GM12865 (cell line): ENCODE results near the gene TECTB.

ENCODE experiments used
- DNase-seq: peaks from one replicate; pipeline ENCODE4 v3.0.0; 2010; ENCODE audit warnings: low read depth
- H3K4me3 ChIP-seq: 2 replicates; pipeline ENCODE4 v1.5.1; 2011; ENCODE audit warnings: mild to moderate bottlenecking, low read depth, low read length, control low read depth
- TF ChIP-seq, protein P1 (sequence below): IDR thresholded peaks from 2 replicates; pipeline ENCODE4 v1.5.1; 2011; ENCODE audit warnings: low read length, control low read depth, low read depth, inconsistent platforms; ENCODE audit not compliant: insufficient read depth; ENCODE audit errors: missing control alignments

Gene TECTB

DNA sequence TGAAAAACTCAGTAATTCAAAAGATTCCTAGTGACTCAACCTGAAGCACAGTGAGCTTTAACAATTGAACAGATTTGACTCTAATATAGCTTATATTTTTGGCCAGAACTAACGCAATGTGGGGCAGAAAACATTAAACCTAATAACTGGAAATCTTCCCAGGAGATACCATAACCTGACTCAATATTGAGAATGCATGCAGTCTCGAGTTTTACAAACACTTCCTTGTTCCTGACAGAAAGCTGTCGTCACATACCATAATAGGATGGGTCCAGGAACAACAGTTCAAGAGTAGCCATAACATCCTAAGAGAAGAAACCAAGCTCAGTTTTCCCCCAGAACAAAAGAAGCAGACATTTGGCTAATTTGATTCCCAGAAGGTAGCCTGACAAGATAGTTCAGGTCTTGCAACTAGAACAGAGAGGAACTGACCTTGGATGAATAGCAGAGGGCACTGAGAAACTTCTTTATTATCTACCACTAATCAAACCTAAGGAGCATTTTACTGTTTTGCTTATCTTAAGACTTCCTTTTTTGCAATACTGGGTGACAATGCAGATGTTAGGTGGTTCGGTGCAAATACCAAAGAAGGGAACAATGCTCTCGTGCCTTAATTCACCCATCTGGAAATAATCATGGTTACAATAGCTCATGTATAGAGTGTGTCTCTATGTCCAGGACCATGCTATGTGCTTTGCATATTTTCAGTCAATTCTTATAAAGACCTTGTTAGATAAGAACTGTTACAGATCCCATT, 52.1 kb downstream of the TECTB start:
- TF ChIP-seq, protein P1, sequence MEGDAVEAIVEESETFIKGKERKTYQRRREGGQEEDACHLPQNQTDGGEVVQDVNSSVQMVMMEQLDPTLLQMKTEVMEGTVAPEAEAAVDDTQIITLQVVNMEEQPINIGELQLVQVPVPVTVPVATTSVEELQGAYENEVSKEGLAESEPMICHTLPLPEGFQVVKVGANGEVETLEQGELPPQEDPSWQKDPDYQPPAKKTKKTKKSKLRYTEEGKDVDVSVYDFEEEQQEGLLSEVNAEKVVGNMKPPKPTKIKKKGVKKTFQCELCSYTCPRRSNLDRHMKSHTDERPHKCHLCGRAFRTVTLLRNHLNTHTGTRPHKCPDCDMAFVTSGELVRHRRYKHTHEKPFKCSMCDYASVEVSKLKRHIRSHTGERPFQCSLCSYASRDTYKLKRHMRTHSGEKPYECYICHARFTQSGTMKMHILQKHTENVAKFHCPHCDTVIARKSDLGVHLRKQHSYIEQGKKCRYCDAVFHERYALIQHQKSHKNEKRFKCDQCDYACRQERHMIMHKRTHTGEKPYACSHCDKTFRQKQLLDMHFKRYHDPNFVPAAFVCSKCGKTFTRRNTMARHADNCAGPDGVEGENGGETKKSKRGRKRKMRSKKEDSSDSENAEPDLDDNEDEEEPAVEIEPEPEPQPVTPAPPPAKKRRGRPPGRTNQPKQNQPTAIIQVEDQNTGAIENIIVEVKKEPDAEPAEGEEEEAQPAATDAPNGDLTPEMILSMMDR = no peak
- no peak for DNase-seq
- no peak overlapping the region for H3K4me3 ChIP-seq

DNA sequence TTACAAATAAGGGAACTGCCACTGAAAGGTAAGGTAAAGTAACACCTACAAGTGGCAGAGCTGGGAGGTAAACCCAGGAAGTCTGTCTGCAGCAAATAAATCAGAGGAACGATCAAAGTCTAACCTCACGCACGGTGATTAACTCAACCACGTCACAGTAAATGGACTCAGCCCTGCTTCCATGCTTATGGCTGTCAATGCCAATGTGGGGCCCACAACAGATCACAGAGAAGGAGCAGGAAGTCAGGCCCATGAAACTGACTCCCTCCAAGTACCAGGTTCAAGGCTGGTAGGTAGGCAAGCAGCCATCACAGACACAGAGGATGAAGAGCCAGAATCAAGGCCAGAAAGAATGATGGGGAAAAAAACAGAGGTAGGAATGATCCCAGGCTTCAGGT, 52.7 kb downstream of the TECTB start:
- DNase-seq = no peak
- H3K4me3 ChIP-seq = no peak overlapping the region
- TF ChIP-seq, protein P1 = no peak

DNA sequence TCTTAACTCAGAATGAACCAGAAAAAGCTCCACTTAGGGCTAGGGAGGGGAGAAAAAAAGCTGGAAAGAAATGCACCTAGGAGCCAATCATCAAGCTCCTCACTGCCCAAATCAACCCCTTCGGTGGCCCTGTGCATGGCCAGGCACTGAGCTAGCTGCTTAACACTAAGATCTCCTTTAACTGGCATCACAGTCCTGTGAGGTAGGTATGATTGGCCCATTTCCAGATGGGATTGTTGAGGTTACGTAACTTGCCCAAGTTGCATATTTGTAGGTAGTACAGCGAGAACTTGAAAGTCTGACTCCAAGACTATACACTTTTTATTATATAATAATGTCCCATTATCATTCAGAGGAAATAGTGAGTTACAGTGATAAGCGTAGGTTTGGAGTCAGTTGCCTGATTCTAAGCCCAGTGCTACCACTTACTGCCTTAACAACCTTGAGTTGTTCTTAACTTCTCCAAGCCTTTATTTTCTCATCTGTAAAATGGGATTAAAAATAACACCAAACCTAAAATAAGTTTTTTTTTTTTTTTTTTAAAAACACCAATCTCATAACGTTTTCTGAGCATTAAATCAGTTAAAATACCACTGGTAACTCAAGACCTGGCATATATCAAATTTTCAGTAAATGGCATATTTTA, 53.5 kb downstream of the TECTB start:
- TF ChIP-seq, protein P1 = no peak
- DNase-seq = no peak

DNA sequence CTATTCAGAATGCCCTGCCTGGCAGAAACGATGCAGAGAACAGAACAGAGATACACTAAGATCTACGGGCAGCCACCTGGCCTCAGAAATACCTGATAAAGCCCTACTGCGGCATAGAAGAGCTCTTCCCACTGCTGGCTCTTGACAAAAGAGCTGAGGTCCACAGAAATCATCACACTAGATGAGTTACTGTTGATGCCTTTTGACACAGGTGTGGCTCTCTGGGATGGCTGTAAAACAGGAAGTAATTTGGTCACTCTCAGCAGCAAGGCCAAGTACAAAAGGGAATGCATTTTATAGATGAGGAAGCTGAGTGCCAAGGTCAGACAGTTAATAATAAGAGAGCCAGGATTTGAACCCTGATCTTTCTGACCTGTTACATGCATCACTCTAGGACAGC, 55.8 kb downstream of the TECTB start:
- DNase-seq = no peak
- H3K4me3 ChIP-seq = no peak overlapping the region
- TF ChIP-seq, protein P1 = no peak

More for the DNA sequence above, 53.5 kb downstream of the TECTB start:
- no peak overlapping the region for H3K4me3 ChIP-seq

DNA sequence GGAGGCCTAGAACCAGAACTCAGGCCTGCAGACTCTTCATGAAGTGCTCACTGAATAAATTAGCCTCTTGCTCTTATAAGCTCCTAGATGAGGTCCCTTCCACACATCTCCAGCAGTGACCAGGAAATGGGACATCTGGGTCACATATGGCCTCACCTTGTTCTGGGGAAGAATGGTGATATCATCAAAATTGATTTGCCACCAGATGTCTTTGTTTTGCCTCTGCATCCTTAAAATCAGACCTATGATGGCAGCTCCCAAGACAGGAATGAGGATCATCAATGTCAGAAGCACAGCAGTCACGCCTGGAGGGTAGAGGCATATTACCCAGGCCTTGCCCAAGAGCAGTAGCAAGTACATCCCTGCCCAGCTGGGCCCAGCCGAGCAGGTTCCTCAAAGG, 57.4 kb downstream of the TECTB start:
- no peak overlapping the region for H3K4me3 ChIP-seq
- TF ChIP-seq, protein P1 = no peak
- no peak for DNase-seq

DNA sequence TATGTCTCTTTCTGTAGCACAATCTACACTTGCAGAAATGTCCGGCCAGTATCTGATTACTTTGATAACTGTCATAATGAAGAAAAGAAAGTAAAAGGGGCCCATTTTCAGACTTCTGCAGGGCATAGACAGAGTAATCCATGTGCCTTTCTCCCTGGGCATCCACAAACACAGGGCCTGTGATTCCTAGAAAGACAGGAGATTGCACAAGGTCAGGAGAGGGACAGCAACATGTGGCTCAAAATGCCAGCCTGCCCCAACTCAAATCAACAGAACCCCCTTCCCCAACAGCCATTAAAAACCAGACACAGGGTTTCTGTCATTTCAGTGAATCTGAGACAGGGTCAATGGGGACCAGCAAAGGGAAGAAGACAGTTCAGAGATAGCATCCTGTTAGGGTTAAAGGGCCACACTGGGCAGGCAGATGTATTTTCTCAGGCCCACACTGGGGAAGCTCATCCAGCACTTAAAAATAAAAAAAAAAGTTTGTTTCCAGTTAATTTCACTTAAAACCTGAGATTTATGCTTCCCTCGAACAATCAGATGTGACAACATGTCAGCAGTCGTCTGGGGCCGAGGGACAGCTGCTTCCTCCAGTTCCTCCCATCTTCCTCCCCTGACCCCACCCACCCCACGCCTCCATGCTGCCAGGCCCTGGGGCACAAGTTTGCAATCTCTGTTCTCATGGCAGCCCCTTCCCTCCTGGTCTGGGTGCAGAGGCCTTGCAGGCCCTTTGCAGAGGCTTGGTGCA, 60.0 kb downstream of the TECTB start:
- TF ChIP-seq, protein P1 = no peak
- no peak for DNase-seq

More for the DNA sequence above, 60.0 kb downstream of the TECTB start:
- no peak overlapping the region for H3K4me3 ChIP-seq
